Muscle layer of duodenum (tissue), 2 donors: ENCODE measurements around the gene MCHR1.

Experiments used
- H3K27ac ChIP-seq: one replicate; pipeline ENCODE4 v1.7.0; 2013; ENCODE audit warnings: mild to moderate bottlenecking, low read length
- H3K27me3 ChIP-seq: one replicate; pipeline ENCODE4 v1.7.0; 2013; ENCODE audit warnings: low read depth, mild to moderate bottlenecking, control low read depth, low read length
- H3K36me3 ChIP-seq, 2 donors: one replicate each; pipeline ENCODE4 v1.7.0; 2013; ENCODE audit warnings: low read length in 2 of 2, control low read depth in 1 of 2, mild to moderate bottlenecking in 1 of 2; ENCODE audit not compliant: insufficient read depth in 2 of 2, control insufficient read depth in 1 of 2
- H3K4me1 ChIP-seq, 2 donors: one replicate each; pipeline ENCODE4 v1.7.0; 2013; ENCODE audit warnings: low read length in 2 of 2, mild to moderate bottlenecking in 2 of 2, control low read depth in 1 of 2, moderate library complexity in 1 of 2; ENCODE audit not compliant: insufficient read depth in 2 of 2, control insufficient read depth in 1 of 2
- H3K4me3 ChIP-seq, 2 donors: one replicate each; pipeline ENCODE4 v1.7.0; 2013; ENCODE audit warnings: low read length in 2 of 2, low read depth in 1 of 2, mild to moderate bottlenecking in 1 of 2
- H3K9me3 ChIP-seq, 2 donors: one replicate each; pipeline ENCODE4 v1.7.0; 2013; ENCODE audit warnings: low read length in 2 of 2, control low read depth in 1 of 2, mild to moderate bottlenecking in 1 of 2; ENCODE audit not compliant: control insufficient read depth in 1 of 2
- donor health status: healthy.

The MCHR1 gene

GRCh38 chr22:40729284-40729683 is 50.0 kb downstream of the MCHR1 start:
- no peak overlapping the region for H3K27ac ChIP-seq
- H3K4me3 ChIP-seq: no peak overlapping the region

More at GRCh38 chr22:40729284-40729683, 50.0 kb downstream of the MCHR1 start:
- Histone ChIP-seq H3K9me3 (no peaks in the 10 kb centered on the region), H3K4me1 (no peaks in the 10 kb centered on the region), H3K27me3 (no peaks in the 10 kb centered on the region), H3K36me3 (no peaks in the 10 kb centered on the region)
